ENCODE data around the gene BUD31. TPM values are rescaled to one million over a fixed set of nuclear protein-coding genes. Genes with fewer than 3 reads are reported as not detected.

The BUD31 gene
- total and polyA plus RNA-seq, 2 of the 8 experiments (the other 6 are each of a cell fraction or from before 2014, with no cell fraction given) = 46.7 to 114 TPM

- Histone ChIP-seq H3K79me2 (ENCODE audit: control insufficient read depth in 1 of 2, insufficient read depth in 2 of 2, low read length in 2 of 2) (peaks cover 0 to 7% of the 10 kb centered on the region in 2 experiments; a peak in 2 of 4 replicates), H4K8ac (ENCODE audit: extremely low read depth, insufficient read depth, low read length) (no peak overlapping the region; the same call in 1 of the 2 replicates), H3K36me3 (ENCODE audit: control insufficient read depth in 2 of 4, insufficient read depth in 4 of 4, low read length in 3 of 4) (peaks cover 26 to 85% (median 57%) of the 10 kb centered on the region in 4 experiments), H3K4ac (replicated peaks; ENCODE audit: insufficient read length, low read depth, low read length) (no peak overlapping the region), H3K27me3 (replicated peaks in 1 of 4; ENCODE audit: control insufficient read depth in 3 of 4, extremely low read depth in 1 of 4, insufficient read depth in 3 of 4, low read length in 3 of 4) (no peaks in the 10 kb centered on the region), H4K5ac (ENCODE audit: insufficient read length, low read depth, low read length) (no peak overlapping the region), H2BK120ac (replicated peaks; ENCODE audit: low read depth, low read length) (no peak overlapping the region), H3K23me2 (ENCODE audit: low read depth, low read length) (no peaks in the 10 kb centered on the region; the same call in 1 of the 2 replicates), H3K23ac (ENCODE audit: insufficient read length) (no peak overlapping the region), H2BK20ac (ENCODE audit: low read length) (no peak overlapping the region), H2BK5ac (ENCODE audit: low read depth, low read length) (no peak overlapping the region), H2AK5ac (ENCODE audit: low read depth, low read length) (no peak overlapping the region), H2BK12ac (ENCODE audit: low read depth, low read length) (no peak overlapping the region), H2AFZ (ENCODE audit: low read length) (no peak overlapping the region), H3K4me3 (ENCODE audit: extremely low read depth in 1 of 4, insufficient read depth in 2 of 4, low read depth in 3 of 4, low read length in 4 of 4) (no peak overlapping the region), H3K9me3 (ENCODE audit: insufficient read depth in 2 of 2, low read depth in 1 of 2, low read length in 1 of 2) (no peaks in the 10 kb centered on the region), H3K14ac (ENCODE audit: insufficient read length) (no peak overlapping the region), H4K91ac (replicated peaks; ENCODE audit: insufficient read length, low read length) (no peak overlapping the region), H3K18ac (ENCODE audit: extremely low read depth, low read length) (no peak overlapping the region), H3K4me2 (ENCODE audit: insufficient read depth in 1 of 2, low read depth in 2 of 2, low read length in 2 of 2) (no peak overlapping the region), H4K20me1 (replicated peaks in 1 of 2; ENCODE audit: control insufficient read depth in 1 of 2, insufficient read depth in 2 of 2, low read length in 2 of 2) (peaks cover 12 to 35% of the 10 kb centered on the region in 2 experiments), H2BK15ac (ENCODE audit: low read length) (no peak overlapping the region), H3K27ac (ENCODE audit: low read depth, low read length) (no peak overlapping the region), H3K9ac (replicated peaks in 1 of 4; ENCODE audit: extremely low read depth in 1 of 4, low read depth in 3 of 4, low read length in 3 of 4) (no peak overlapping the region), H3K56ac (replicated peaks; ENCODE audit: insufficient read length, low read depth, low read length) (no peak overlapping the region), H3K79me1 (ENCODE audit: low read depth, low read length) (peaks cover 4% of the 10 kb centered on the region; the same call in 1 of the 2 replicates), H3K4me1 (replicated peaks in 1 of 4; ENCODE audit: control insufficient read depth in 3 of 4, insufficient read depth in 4 of 4, low read length in 3 of 4) (peaks cover 0 to 2% (median under 1%) of the 10 kb centered on the region in 4 experiments; a peak in 3 of 7 replicates)
- FAIRE-seq = no peak
- ChIA-PET POLR2A (ENCODE audit: partially characterized antibody) (interaction anchor here (0.8 to 3.7 kb wide), 12 partner anchors 9 to 437 kb away, joined by 3 to 39 read pairs (median 4); partner anchors contain the start of genes BUD31 and PDAP1), CTCF (ENCODE audit: partially characterized antibody) (interaction anchor here (0.6 to 2.5 kb wide), 10 partner anchors 12 to 1573 kb away, joined by 3 to 7 read pairs (median 3); no protein-coding TSS in a partner anchor)
- WGBS, 2 experiments (ENCODE audit: extremely low coverage in 1 of 2, insufficient coverage in 1 of 2, insufficient read length in 1 of 2, insufficient replicate concordance in 2 of 2, low coverage in 1 of 2, low lambda C conversion rate in 2 of 2, missing lambda C conversion rate in 1 of 2) = 90% methylated on average over 5 of the region's 5 CpGs; no CpG with 5 or more reads in 1 of the 2 experiments
- no peak for DNase-seq (ENCODE audit: low read depth in 1 of 2, low spot score in 2 of 2)
- TF ChIP-seq MAFK (IDR thresholded peaks at IDR 0.05; ENCODE audit: low read depth, low read length) (no peak), BRCA1 (IDR thresholded peaks at IDR 0.05; ENCODE audit: low read depth, low read length) (no peak), KDM1A (IDR thresholded peaks at IDR 0.05; ENCODE audit: borderline replicate concordance, low read length) (no peak), SP2 (IDR thresholded peaks at IDR 0.05; ENCODE audit: low read length) (no peak), JUND (IDR thresholded peaks at IDR 0.05; ENCODE audit: low read length) (no peak), NRF1 (IDR thresholded peaks at IDR 0.05; ENCODE audit: low read depth, low read length) (no peak), CHD2 (IDR thresholded peaks at IDR 0.05; ENCODE audit: low read length) (no peak), EGR1 (IDR thresholded peaks at IDR 0.05; ENCODE audit: borderline replicate concordance, low read depth, low read length) (no peak), BACH1 (IDR thresholded peaks at IDR 0.05; ENCODE audit: low read length) (no peak), NANOG (IDR thresholded peaks at IDR 0.05; ENCODE audit: insufficient read depth, low read depth, low read length, poor library complexity, severe bottlenecking) (no peak), CTBP2 (IDR thresholded peaks at IDR 0.05; ENCODE audit: borderline replicate concordance, insufficient read depth, insufficient read length, low read length) (no peak), SIX5 (IDR thresholded peaks at IDR 0.05; ENCODE audit: low read depth, low read length) (no peak), TCF12 (IDR thresholded peaks at IDR 0.05; ENCODE audit: low read depth, low read length) (no peak), EZH2 (IDR thresholded peaks at IDR 0.05; ENCODE audit: low read depth, low read length, severe bottlenecking) (no peak)
Measured at GRCh38 chr7:99398891-99399445, 9.8 kb upstream of the BUD31 start.
